Glutamatergic neuron (in vitro differentiated cells): ENCODE data around the gene ABCC8. TPM values are rescaled to one million over a fixed set of nuclear protein-coding genes. Genes with fewer than 3 reads are reported as not detected.

Source experiments
- DNase-seq: peaks from one replicate; pipeline ENCODE4 v3.0.0; 2022
- H3K27ac Mint-ChIP-seq: one replicate; pipeline ENCODE4 v1.8.0; 2020; ENCODE audit warnings: mild to moderate bottlenecking, mixed read lengths, inconsistent platforms; ENCODE audit not compliant: unreplicated experiment
- H3K27me3 Mint-ChIP-seq: one replicate; pipeline ENCODE4 v1.8.0; 2020; ENCODE audit warnings: mild to moderate bottlenecking, moderate library complexity, mixed read lengths, inconsistent platforms; ENCODE audit not compliant: unreplicated experiment
- H3K36me3 Mint-ChIP-seq: one replicate; pipeline ENCODE4 v1.8.0; 2020; ENCODE audit warnings: mild to moderate bottlenecking, mixed read lengths, inconsistent platforms; ENCODE audit not compliant: unreplicated experiment
- H3K4me1 Mint-ChIP-seq: one replicate; pipeline ENCODE4 v1.8.0; 2020; ENCODE audit warnings: mild to moderate bottlenecking, low read depth, mixed read lengths, inconsistent platforms; ENCODE audit not compliant: unreplicated experiment
- H3K4me3 Mint-ChIP-seq: one replicate; pipeline ENCODE4 v1.8.0; 2020; ENCODE audit warnings: mild to moderate bottlenecking, mixed read lengths, inconsistent platforms; ENCODE audit not compliant: unreplicated experiment
- H3K9me3 Mint-ChIP-seq: one replicate; pipeline ENCODE4 v1.8.0; 2020; ENCODE audit warnings: mild to moderate bottlenecking, moderate library complexity, mixed read lengths, inconsistent platforms; ENCODE audit not compliant: unreplicated experiment
- CTCF ChIP-seq: fragments of 200-600 bp; sonication (generic); IDR thresholded peaks from one replicate; pipeline ENCODE4 v1.5.0; 2021; ENCODE audit not compliant: partially characterized antibody, unreplicated experiment
- total RNA-seq: library from RNA; stranded (reverse); fragmentation: NEBNext Ultra II Directional; extraction: Animal tissue kit (Norgen Biotek cat#: 25700); gene quantifications from one replicate; pipeline ENCODE4 v1.2.1, GENCODE V29; 2021; ENCODE audit not compliant: unreplicated experiment

The ABCC8 gene
- total RNA-seq, 1 donor from 2014 or later: 5.7 TPM

- no peak overlapping the region for H3K27ac Mint-ChIP-seq
Measured at GRCh38 chr11:17506942-17507341, 30.3 kb upstream of the ABCC8 start.

GRCh38 chr11:17506314-17506713, 29.7 kb upstream of the ABCC8 start:
- H3K27ac Mint-ChIP-seq: no peak overlapping the region
- no peaks in the 10 kb centered on the region for H3K36me3 Mint-ChIP-seq
- no peaks in the 10 kb centered on the region for H3K4me1 Mint-ChIP-seq
- no peak overlapping the region for H3K4me3 Mint-ChIP-seq
- no peak for DNase-seq
- H3K27me3 Mint-ChIP-seq: peaks cover 6% of the 10 kb centered on the region
- H3K9me3 Mint-ChIP-seq: no peaks in the 10 kb centered on the region
- TF ChIP-seq CTCF: no peak

More at GRCh38 chr11:17506942-17507341, 30.3 kb upstream of the ABCC8 start:
- Mint-ChIP-seq H3K27me3 (peaks cover 4% of the 10 kb centered on the region), H3K36me3 (no peaks in the 10 kb centered on the region), H3K4me1 (no peaks in the 10 kb centered on the region), H3K4me3 (no peak overlapping the region), H3K9me3 (no peaks in the 10 kb centered on the region)
- DNase-seq: no peak
- no peak for TF ChIP-seq CTCF

GRCh38 chr11:17505146-17505545, 28.5 kb upstream of the ABCC8 start:
- Mint-ChIP-seq H3K27me3 (peaks cover 6% of the 10 kb centered on the region), H3K4me1 (no peaks in the 10 kb centered on the region), H3K9me3 (no peaks in the 10 kb centered on the region), H3K4me3 (no peak overlapping the region), H3K27ac (no peak overlapping the region), H3K36me3 (no peaks in the 10 kb centered on the region)
- no peak for TF ChIP-seq CTCF
- DNase-seq: no peak

- Mint-ChIP-seq H3K4me1 (no peaks in the 10 kb centered on the region), H3K4me3 (no peak overlapping the region), H3K27ac (no peak overlapping the region), H3K36me3 (no peaks in the 10 kb centered on the region), H3K9me3 (no peaks in the 10 kb centered on the region), H3K27me3 (peaks cover 9% of the 10 kb centered on the region)
- TF ChIP-seq CTCF: peak; percentile 86
- peak; percentile 90 for DNase-seq
Measured at GRCh38 chr11:17504330-17505107, 27.9 kb upstream of the ABCC8 start.

GRCh38 chr11:17502630-17503029, 26.0 kb upstream of the ABCC8 start:
- H3K9me3 Mint-ChIP-seq: no peaks in the 10 kb centered on the region
- no peak for TF ChIP-seq CTCF
- DNase-seq: no peak
- H3K4me1 Mint-ChIP-seq: no peaks in the 10 kb centered on the region
- H3K27me3 Mint-ChIP-seq: peaks cover 9% of the 10 kb centered on the region
- no peak overlapping the region for H3K4me3 Mint-ChIP-seq
- no peaks in the 10 kb centered on the region for H3K36me3 Mint-ChIP-seq
- H3K27ac Mint-ChIP-seq: no peak overlapping the region
